HG03521 (cell line): ENCODE results near the gene ZNF576.
A peak's percentile ranks its signal among the peaks of the same experiment; 100 is the strongest.
"Not testable (repeated sequence)": the region's sequence is repeated elsewhere in the genome, so short reads cannot be mapped to it uniquely, and the experiment has no call there.

Experiments
- ATAC-seq: cut with Tn5 transposase; IDR thresholded peaks from one replicate; pipeline ENCODE4 v1.9.1; 2021; ENCODE audit warnings: mild to moderate bottlenecking, moderate library complexity; ENCODE audit not compliant: unreplicated experiment

Gene ZNF576

GRCh38 chr19:43595999-43596841 lies at the start of gene ZNF576, which contains the start of gene IRGQ:
TSS of gene ZNF576 (plus strand) at chr19:43596595. CDS start at chr19:43597109, 514 bp downstream.
TSS of gene IRGQ (minus strand) at chr19:43596134. CDS start at chr19:43595338, 796 bp downstream.
- peak; percentile 77 for ATAC-seq

GRCh38 chr19:43547926-43548325 lies 48.5 kb upstream of the ZNF576 start:
- not testable (repeated sequence) for ATAC-seq

GRCh38 chr19:43548706-43549105 lies 47.7 kb upstream of the ZNF576 start:
- ATAC-seq = no peak

- ATAC-seq = no peak
Observed at GRCh38 chr19:43551399-43552197, 44.8 kb upstream of the ZNF576 start.

GRCh38 chr19:43552198-43552450 lies 44.3 kb upstream of the ZNF576 start:
- no peak for ATAC-seq

GRCh38 chr19:43552616-43553015 lies 43.8 kb upstream of the ZNF576 start:
- ATAC-seq = no peak

- no peak for ATAC-seq
Observed at GRCh38 chr19:43553656-43554055, 42.7 kb upstream of the ZNF576 start.

- no peak for ATAC-seq
Observed at GRCh38 chr19:43554317-43554895, 42.0 kb upstream of the ZNF576 start.

- no peak for ATAC-seq
Observed at GRCh38 chr19:43555185-43555770, 41.1 kb upstream of the ZNF576 start.

GRCh38 chr19:43560687-43561086 lies 35.7 kb upstream of the ZNF576 start:
- ATAC-seq = no peak

GRCh38 chr19:43561139-43561970 lies 35.0 kb upstream of the ZNF576 start:
- ATAC-seq = no peak

- ATAC-seq = no peak
Observed at GRCh38 chr19:43562226-43562697, 34.1 kb upstream of the ZNF576 start.

GRCh38 chr19:43562698-43563241 lies 33.6 kb upstream of the ZNF576 start:
- peak; percentile 55 for ATAC-seq

- no peak for ATAC-seq
Observed at GRCh38 chr19:43563816-43564457, 32.5 kb upstream of the ZNF576 start.

GRCh38 chr19:43564800-43565199 lies 31.6 kb upstream of the ZNF576 start:
- ATAC-seq = no peak

- no peak for ATAC-seq
Observed at GRCh38 chr19:43569657-43570056, 26.7 kb upstream of the ZNF576 start.

GRCh38 chr19:43570174-43570791 lies 26.1 kb upstream of the ZNF576 start:
- no peak for ATAC-seq

- no peak for ATAC-seq
Observed at GRCh38 chr19:43572171-43572588, 24.2 kb upstream of the ZNF576 start.
